ENCODE data around the gene SPDYE2.
"Not testable (repeated sequence)": the region's sequence is repeated elsewhere in the genome, so short reads cannot be mapped to it uniquely, and the experiment has no call there.

- not testable (repeated sequence) for TF ChIP-seq EZH2 (IDR thresholded peaks at IDR 0.05; ENCODE audit: borderline replicate concordance, low read depth, low read length, poor library complexity, severe bottlenecking)
- TF ChIP-seq, protein P1, sequence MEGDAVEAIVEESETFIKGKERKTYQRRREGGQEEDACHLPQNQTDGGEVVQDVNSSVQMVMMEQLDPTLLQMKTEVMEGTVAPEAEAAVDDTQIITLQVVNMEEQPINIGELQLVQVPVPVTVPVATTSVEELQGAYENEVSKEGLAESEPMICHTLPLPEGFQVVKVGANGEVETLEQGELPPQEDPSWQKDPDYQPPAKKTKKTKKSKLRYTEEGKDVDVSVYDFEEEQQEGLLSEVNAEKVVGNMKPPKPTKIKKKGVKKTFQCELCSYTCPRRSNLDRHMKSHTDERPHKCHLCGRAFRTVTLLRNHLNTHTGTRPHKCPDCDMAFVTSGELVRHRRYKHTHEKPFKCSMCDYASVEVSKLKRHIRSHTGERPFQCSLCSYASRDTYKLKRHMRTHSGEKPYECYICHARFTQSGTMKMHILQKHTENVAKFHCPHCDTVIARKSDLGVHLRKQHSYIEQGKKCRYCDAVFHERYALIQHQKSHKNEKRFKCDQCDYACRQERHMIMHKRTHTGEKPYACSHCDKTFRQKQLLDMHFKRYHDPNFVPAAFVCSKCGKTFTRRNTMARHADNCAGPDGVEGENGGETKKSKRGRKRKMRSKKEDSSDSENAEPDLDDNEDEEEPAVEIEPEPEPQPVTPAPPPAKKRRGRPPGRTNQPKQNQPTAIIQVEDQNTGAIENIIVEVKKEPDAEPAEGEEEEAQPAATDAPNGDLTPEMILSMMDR (conservative IDR thresholded peaks at IDR 0.05; ENCODE audit: low read depth, low read length), result not testable (repeated sequence)
Measured at GRCh38 chr7:102540604-102541003, 10.4 kb upstream of the SPDYE2 start.

Data from A673 (cell line).